ENCODE data around the gene NDRG3.
"Not testable (repeated sequence)": the region's sequence is repeated elsewhere in the genome, so short reads cannot be mapped to it uniquely, and the experiment has no call there.

Gene NDRG3

GRCh38 chr20:36646678-36647077 lies 99.2 kb downstream of the NDRG3 start:
- in situ Hi-C loops (cut with MboI; ENCODE audit: low sequenced_read_pairs), result no loop called here

- in situ Hi-C loops (cut with MboI; ENCODE audit: low sequenced_read_pairs), result no loop called here
These were observed 99.9 kb downstream of the NDRG3 start, which contains the start of gene SLA2 for GRCh38 chr20:36645998-36646397. Gene SLA2, minus strand, starts transcription at chr20:36646196. Its CDS starts 4,861 bp downstream, at chr20:36641335.

GRCh38 chr20:36645353-36645752 lies 100.5 kb downstream of the NDRG3 start:
- in situ Hi-C loops (cut with MboI; ENCODE audit: low sequenced_read_pairs), result no loop called here

- in situ Hi-C loops (cut with MboI; ENCODE audit: low sequenced_read_pairs), result no loop called here
These were observed 101.2 kb downstream of the NDRG3 start for GRCh38 chr20:36644706-36645095.

- in situ Hi-C loops (cut with MboI; ENCODE audit: low sequenced_read_pairs), result no loop called here
These were observed 101.7 kb downstream of the NDRG3 start for GRCh38 chr20:36644032-36644705.

GRCh38 chr20:36642136-36642535 lies 103.8 kb downstream of the NDRG3 start:
- in situ Hi-C loops (cut with MboI; ENCODE audit: low sequenced_read_pairs), result no loop called here

- in situ Hi-C loops (cut with MboI; ENCODE audit: low sequenced_read_pairs), result no loop called here
These were observed 104.4 kb downstream of the NDRG3 start for GRCh38 chr20:36641506-36641843.

GRCh38 chr20:36638876-36639400 lies 107.0 kb downstream of the NDRG3 start:
- in situ Hi-C loops (cut with MboI; ENCODE audit: low sequenced_read_pairs), result not testable (repeated sequence)

- in situ Hi-C loops (cut with MboI; ENCODE audit: low sequenced_read_pairs), result no loop called here
These were observed 111.5 kb downstream of the NDRG3 start for GRCh38 chr20:36634342-36634741.

GRCh38 chr20:36633285-36633772 lies 112.6 kb downstream of the NDRG3 start:
- in situ Hi-C loops (cut with MboI; ENCODE audit: low sequenced_read_pairs), result no loop called here

- in situ Hi-C loops (cut with MboI; ENCODE audit: low sequenced_read_pairs), result no loop called here
These were observed 113.2 kb downstream of the NDRG3 start for GRCh38 chr20:36632487-36633284.

GRCh38 chr20:36632147-36632486 lies 113.8 kb downstream of the NDRG3 start:
- in situ Hi-C loops (cut with MboI; ENCODE audit: low sequenced_read_pairs), result no loop called here

GRCh38 chr20:36631646-36632045 lies 114.2 kb downstream of the NDRG3 start:
- in situ Hi-C loops (cut with MboI; ENCODE audit: low sequenced_read_pairs), result no loop called here

GRCh38 chr20:36629719-36630681 lies 115.9 kb downstream of the NDRG3 start:
- in situ Hi-C loops (cut with MboI; ENCODE audit: low sequenced_read_pairs), result no loop called here

- in situ Hi-C loops (cut with MboI; ENCODE audit: low sequenced_read_pairs), result no loop called here
These were observed 117.8 kb downstream of the NDRG3 start for GRCh38 chr20:36628076-36628475.

GRCh38 chr20:36624944-36625324 lies 121.0 kb downstream of the NDRG3 start:
- in situ Hi-C loops (cut with MboI; ENCODE audit: low sequenced_read_pairs), result no loop called here

- in situ Hi-C loops (cut with MboI; ENCODE audit: low sequenced_read_pairs), result no loop called here
These were observed 121.6 kb downstream of the NDRG3 start for GRCh38 chr20:36624068-36624943.

- in situ Hi-C loops (cut with MboI; ENCODE audit: low sequenced_read_pairs), result no loop called here
These were observed 122.4 kb downstream of the NDRG3 start for GRCh38 chr20:36623444-36623843.

GRCh38 chr20:36620917-36621316 lies 125.0 kb downstream of the NDRG3 start:
- in situ Hi-C loops (cut with MboI; ENCODE audit: low sequenced_read_pairs), result no loop called here
